Measurements from ENCODE around the gene PTPA. TPM values are rescaled to one million over a fixed set of nuclear protein-coding genes. Genes with fewer than 3 reads are reported as not detected.
"Not testable (repeated sequence)": the region's sequence is repeated elsewhere in the genome, so short reads cannot be mapped to it uniquely, and the experiment has no call there.

Gene PTPA
- total and polyA plus RNA-seq, 2 experiments from 2014 or later, result 60.8 to 113 TPM

GRCh38 chr9:129184219-129184524 is 73.0 kb downstream of the PTPA start:
- TF ChIP-seq EZH2 (IDR thresholded peaks at IDR 0.05; ENCODE audit: insufficient read depth, poor library complexity, severe bottlenecking) (no peak), EZH2phosphoT487 (IDR thresholded peaks at IDR 0.05; ENCODE audit: insufficient read depth, low read depth) (no peak)
- H3K4me3 ChIP-seq, result no peak overlapping the region
- no peak overlapping the region for H3K9ac ChIP-seq
- in situ Hi-C loops (cut with MboI), result no loop called here
- H3K79me2 ChIP-seq (ENCODE audit: insufficient read depth), result no peaks in the 10 kb centered on the region
- no peaks in the 10 kb centered on the region for H3K9me2 ChIP-seq (ENCODE audit: insufficient read depth)
- H3K27ac ChIP-seq, result no peak overlapping the region
- no peaks in the 10 kb centered on the region for H3K27me3 ChIP-seq (replicated peaks; ENCODE audit: insufficient read depth)
- no peak overlapping the region for H2AFZ ChIP-seq
- no peaks in the 10 kb centered on the region for H3F3A ChIP-seq (ENCODE audit: insufficient read depth)
- H3K4me2 ChIP-seq (ENCODE audit: unreplicated experiment), result no peak overlapping the region
- no peaks in the 10 kb centered on the region for H3K36me3 ChIP-seq (ENCODE audit: low read depth)
- DNase-seq, result no peak
- H4K20me1 ChIP-seq (ENCODE audit: insufficient read depth), result no peaks in the 10 kb centered on the region
- WGBS, 2 experiments (ENCODE audit: low coverage in 1 of 2, low lambda C conversion rate in 2 of 2, missing lambda C conversion rate in 2 of 2), result 86 to 89% methylated on average over 7 of the region's 7 CpGs
- H3K4me1 ChIP-seq (ENCODE audit: insufficient read depth), result no peaks in the 10 kb centered on the region
- no peaks in the 10 kb centered on the region for H3K9me3 ChIP-seq (ENCODE audit: low read depth)

GRCh38 chr9:129184596-129185122 is 73.4 kb downstream of the PTPA start:
- no peak overlapping the region for H2AFZ ChIP-seq
- H3K27me3 ChIP-seq (replicated peaks; ENCODE audit: insufficient read depth), result no peaks in the 10 kb centered on the region
- H3K9ac ChIP-seq, result no peak overlapping the region
- TF ChIP-seq EZH2 (IDR thresholded peaks at IDR 0.05; ENCODE audit: insufficient read depth, poor library complexity, severe bottlenecking) (no peak), EZH2phosphoT487 (IDR thresholded peaks at IDR 0.05; ENCODE audit: insufficient read depth, low read depth) (no peak)
- H3K4me1 ChIP-seq (ENCODE audit: insufficient read depth), result no peaks in the 10 kb centered on the region
- H4K20me1 ChIP-seq (ENCODE audit: insufficient read depth), result no peaks in the 10 kb centered on the region
- WGBS, 2 experiments (ENCODE audit: low coverage in 1 of 2, low lambda C conversion rate in 2 of 2, missing lambda C conversion rate in 2 of 2), result 79 to 87% methylated on average over 8 to 9 of the region's 9 CpGs
- no peaks in the 10 kb centered on the region for H3K36me3 ChIP-seq (ENCODE audit: low read depth)
- no peaks in the 10 kb centered on the region for H3K9me3 ChIP-seq (ENCODE audit: low read depth)
- no peaks in the 10 kb centered on the region for H3K9me2 ChIP-seq (ENCODE audit: insufficient read depth)
- H3K4me2 ChIP-seq (ENCODE audit: unreplicated experiment), result no peak overlapping the region
- no peaks in the 10 kb centered on the region for H3F3A ChIP-seq (ENCODE audit: insufficient read depth)
- no peak for DNase-seq
- in situ Hi-C loops (cut with MboI), result no loop called here
- no peak overlapping the region for H3K27ac ChIP-seq
- H3K4me3 ChIP-seq, result no peak overlapping the region
- H3K79me2 ChIP-seq (ENCODE audit: insufficient read depth), result no peaks in the 10 kb centered on the region

GRCh38 chr9:129185402-129185801 is 74.2 kb downstream of the PTPA start:
- H2AFZ ChIP-seq, result no peak overlapping the region
- no peaks in the 10 kb centered on the region for H3K36me3 ChIP-seq (ENCODE audit: low read depth)
- H3K27ac ChIP-seq, result no peak overlapping the region
- no peaks in the 10 kb centered on the region for H3K9me3 ChIP-seq (ENCODE audit: low read depth)
- no peak overlapping the region for H3K4me3 ChIP-seq
- H3K9ac ChIP-seq, result no peak overlapping the region
- H4K20me1 ChIP-seq (ENCODE audit: insufficient read depth), result no peaks in the 10 kb centered on the region
- no peaks in the 10 kb centered on the region for H3F3A ChIP-seq (ENCODE audit: insufficient read depth)
- H3K79me2 ChIP-seq (ENCODE audit: insufficient read depth), result no peaks in the 10 kb centered on the region
- H3K9me2 ChIP-seq (ENCODE audit: insufficient read depth), result no peaks in the 10 kb centered on the region
- H3K4me2 ChIP-seq (ENCODE audit: unreplicated experiment), result no peak overlapping the region
- no peak for DNase-seq
- H3K27me3 ChIP-seq (replicated peaks; ENCODE audit: insufficient read depth), result no peaks in the 10 kb centered on the region
- no peaks in the 10 kb centered on the region for H3K4me1 ChIP-seq (ENCODE audit: insufficient read depth)
- in situ Hi-C loops (cut with MboI), result no loop called here
- WGBS, 2 experiments (ENCODE audit: low coverage in 1 of 2, low lambda C conversion rate in 2 of 2, missing lambda C conversion rate in 2 of 2), result 81 to 88% methylated on average over 6 of the region's 6 CpGs
- TF ChIP-seq EZH2phosphoT487 (IDR thresholded peaks at IDR 0.05; ENCODE audit: insufficient read depth, low read depth), result no peak
- TF ChIP-seq EZH2 (IDR thresholded peaks at IDR 0.05; ENCODE audit: insufficient read depth, poor library complexity, severe bottlenecking), result no peak

- WGBS, 2 experiments (ENCODE audit: low coverage in 1 of 2, low lambda C conversion rate in 2 of 2, missing lambda C conversion rate in 2 of 2), result 69 to 76% methylated on average over 10 of the region's 10 CpGs
- Histone ChIP-seq H3K9ac (no peak overlapping the region), H3K27me3 (replicated peaks; ENCODE audit: insufficient read depth) (no peaks in the 10 kb centered on the region), H3K4me3 (no peak overlapping the region), H3K4me2 (ENCODE audit: unreplicated experiment) (no peak overlapping the region), H3F3A (ENCODE audit: insufficient read depth) (no peaks in the 10 kb centered on the region), H4K20me1 (ENCODE audit: insufficient read depth) (no peaks in the 10 kb centered on the region), H3K79me2 (ENCODE audit: insufficient read depth) (no peaks in the 10 kb centered on the region), H3K36me3 (ENCODE audit: low read depth) (no peaks in the 10 kb centered on the region), H2AFZ (no peak overlapping the region), H3K27ac (no peak overlapping the region), H3K9me2 (ENCODE audit: insufficient read depth) (no peaks in the 10 kb centered on the region), H3K9me3 (ENCODE audit: low read depth) (no peaks in the 10 kb centered on the region), H3K4me1 (ENCODE audit: insufficient read depth) (no peaks in the 10 kb centered on the region)
- TF ChIP-seq EZH2phosphoT487 (IDR thresholded peaks at IDR 0.05; ENCODE audit: insufficient read depth, low read depth) (no peak), EZH2 (IDR thresholded peaks at IDR 0.05; ENCODE audit: insufficient read depth, poor library complexity, severe bottlenecking) (no peak)
- in situ Hi-C loops (cut with MboI), result no loop called here
- peak; percentile 55 for DNase-seq
Measured at GRCh38 chr9:129185991-129186390, 74.8 kb downstream of the PTPA start.

- H3F3A ChIP-seq (ENCODE audit: insufficient read depth), result no peaks in the 10 kb centered on the region
- no peak overlapping the region for H3K27ac ChIP-seq
- H3K27me3 ChIP-seq (replicated peaks; ENCODE audit: insufficient read depth), result no peaks in the 10 kb centered on the region
- DNase-seq, result no peak
- no peaks in the 10 kb centered on the region for H3K9me3 ChIP-seq (ENCODE audit: low read depth)
- no peak overlapping the region for H3K4me3 ChIP-seq
- no peaks in the 10 kb centered on the region for H3K4me1 ChIP-seq (ENCODE audit: insufficient read depth)
- in situ Hi-C loops (cut with MboI), result no loop called here
- H3K4me2 ChIP-seq (ENCODE audit: unreplicated experiment), result no peak overlapping the region
- TF ChIP-seq EZH2phosphoT487 (IDR thresholded peaks at IDR 0.05; ENCODE audit: insufficient read depth, low read depth) (no peak), EZH2 (IDR thresholded peaks at IDR 0.05; ENCODE audit: insufficient read depth, poor library complexity, severe bottlenecking) (no peak)
- H3K9ac ChIP-seq, result no peak overlapping the region
- H2AFZ ChIP-seq, result no peak overlapping the region
- no peaks in the 10 kb centered on the region for H4K20me1 ChIP-seq (ENCODE audit: insufficient read depth)
- H3K9me2 ChIP-seq (ENCODE audit: insufficient read depth), result no peaks in the 10 kb centered on the region
- H3K36me3 ChIP-seq (ENCODE audit: low read depth), result no peaks in the 10 kb centered on the region
- 71 to 88% methylated on average over 1 of the region's 1 CpG for WGBS, 2 experiments (ENCODE audit: low coverage in 1 of 2, low lambda C conversion rate in 2 of 2, missing lambda C conversion rate in 2 of 2)
- no peaks in the 10 kb centered on the region for H3K79me2 ChIP-seq (ENCODE audit: insufficient read depth)
Measured at GRCh38 chr9:129187042-129187441, 75.8 kb downstream of the PTPA start.

- H3K36me3 ChIP-seq (ENCODE audit: low read depth); DNase-seq; H3F3A ChIP-seq (ENCODE audit: insufficient read depth); H3K27me3 ChIP-seq (replicated peaks; ENCODE audit: insufficient read depth); H3K4me3 ChIP-seq; H3K9me2 ChIP-seq (ENCODE audit: insufficient read depth); H3K4me1 ChIP-seq (ENCODE audit: insufficient read depth); H4K20me1 ChIP-seq (ENCODE audit: insufficient read depth); H3K9me3 ChIP-seq (ENCODE audit: low read depth); in situ Hi-C loops (cut with MboI); H3K27ac ChIP-seq; H2AFZ ChIP-seq; H3K79me2 ChIP-seq (ENCODE audit: insufficient read depth); H3K9ac ChIP-seq; H3K4me2 ChIP-seq (ENCODE audit: unreplicated experiment): not testable (repeated sequence)
- 90 to 94% methylated on average over 8 of the region's 8 CpGs for WGBS, 2 experiments (ENCODE audit: low coverage in 1 of 2, low lambda C conversion rate in 2 of 2, missing lambda C conversion rate in 2 of 2)
Measured at GRCh38 chr9:129189971-129190370, 78.8 kb downstream of the PTPA start.

All from GM23248 (cell line).